Subcutaneous adipose tissue (tissue), 4 donors: ENCODE results near the gene ARL4D. TPM values are rescaled to one million over a fixed set of nuclear protein-coding genes. Genes with fewer than 3 reads are reported as not detected.

Source experiments
- CTCF ChIP-seq: fragments of 450-650 bp; IDR thresholded peaks from one replicate; pipeline ENCODE4 v1.5.1; 2016; ENCODE audit warnings: low read depth, mild to moderate bottlenecking, control low read depth, antibody characterized with exemption, moderate library complexity
- total RNA-seq, 4 donors: library from RNA; depleted of rRNA; stranded (reverse); fragments of >200 nt; gene quantifications; one replicate each; pipeline ENCODE4 v1.1.0, GENCODE V29; 2016

The ARL4D gene
- total RNA-seq, 4 donors from 2014 or later = 6.1 to 23.5 (median 9.9) TPM

- no peak for TF ChIP-seq CTCF
These were observed 2.3 kb downstream of the ARL4D start for GRCh38 chr17:43400943-43401717.

GRCh38 chr17:43402078-43402477 is 3.3 kb downstream of the ARL4D start:
- no peak for TF ChIP-seq CTCF

- TF ChIP-seq CTCF = no peak
These were observed 3.8 kb downstream of the ARL4D start for GRCh38 chr17:43402567-43402966.

- no peak for TF ChIP-seq CTCF
These were observed 5.1 kb downstream of the ARL4D start for GRCh38 chr17:43403846-43404245.

- TF ChIP-seq CTCF = no peak
These were observed 7.1 kb downstream of the ARL4D start for GRCh38 chr17:43405861-43406260.

- no peak for TF ChIP-seq CTCF
These were observed 8.2 kb downstream of the ARL4D start for GRCh38 chr17:43406676-43407645.

GRCh38 chr17:43409131-43409530 is 10.3 kb downstream of the ARL4D start:
- TF ChIP-seq CTCF = no peak
